HepG2 (cell line): ENCODE results near the gene LATS1. TPM values are rescaled to one million over a fixed set of nuclear protein-coding genes. Genes with fewer than 3 reads are reported as not detected.
A peak's percentile ranks its signal among the peaks of the same experiment; 100 is the strongest.

Source experiments
- ADNP ChIP-seq: sonication (generic); formaldehyde crosslinking; IDR thresholded peaks from 2 replicates; pipeline ENCODE4 v1.4.0; 2020; ENCODE audit warnings: missing genetic modification reagents
- ARNT2 ChIP-seq: sonication (generic); formaldehyde crosslinking; IDR thresholded peaks from 2 replicates; pipeline ENCODE4 v1.8.0; 2022; ENCODE audit warnings: mild to moderate bottlenecking, low read depth, missing genetic modification reagents, moderate library complexity
- DMAP1 ChIP-seq: IDR thresholded peaks from 2 replicates; pipeline ENCODE4 v1.6.1; 2016
- HMG20B ChIP-seq: conservative IDR thresholded peaks from 2 replicates; pipeline ENCODE4 v1.6.1; 2016; ENCODE audit warnings: missing genetic modification reagents, missing compliant biosample characterization
- MED8 ChIP-seq: sonication (generic); formaldehyde crosslinking; IDR thresholded peaks from 2 replicates; pipeline ENCODE4 v1.8.1; 2023; ENCODE audit warnings: mild to moderate bottlenecking, missing genetic modification reagents; ENCODE audit not compliant: insufficient replicate concordance
- NR2F2 ChIP-seq: IDR thresholded peaks from 2 replicates; pipeline ENCODE4 v1.6.1; 2012; ENCODE audit warnings: low read depth, inconsistent platforms, borderline replicate concordance
- PREB ChIP-seq: sonication (generic); formaldehyde crosslinking; IDR thresholded peaks from 2 replicates; pipeline ENCODE4 v1.4.0; 2020; ENCODE audit warnings: missing genetic modification reagents
- SNAPC4 ChIP-seq: sonication (generic); formaldehyde crosslinking; IDR thresholded peaks from 2 replicates; pipeline ENCODE4 v1.4.0; 2020; ENCODE audit warnings: mild to moderate bottlenecking, missing genetic modification reagents
- TOPORS ChIP-seq: sonication (generic); formaldehyde crosslinking; IDR thresholded peaks from 2 replicates; pipeline ENCODE4 v1.8.0; 2023; ENCODE audit warnings: mild to moderate bottlenecking, missing genetic modification reagents
- ZFAT ChIP-seq: sonication (generic); formaldehyde crosslinking; conservative IDR thresholded peaks from 2 replicates; pipeline ENCODE4 v1.8.1; 2023; ENCODE audit warnings: missing genetic modification reagents, inconsistent platforms
- ZNF256 ChIP-seq: sonication (generic); formaldehyde crosslinking; conservative IDR thresholded peaks from 2 replicates; pipeline ENCODE4 v1.4.0; 2020; ENCODE audit warnings: missing genetic modification reagents
- ZNF382 ChIP-seq: sonication (generic); formaldehyde crosslinking; IDR thresholded peaks from 2 replicates; pipeline ENCODE4 v1.5.0; 2020; ENCODE audit warnings: missing genetic modification reagents, mild to moderate bottlenecking, borderline replicate concordance
- ZNF605 ChIP-seq: sonication (generic); formaldehyde crosslinking; IDR thresholded peaks from 2 replicates; pipeline ENCODE4 v1.8.0; 2022; ENCODE audit warnings: mild to moderate bottlenecking, missing genetic modification reagents
- ZNF614 ChIP-seq: IDR thresholded peaks from 2 replicates; pipeline ENCODE4 v1.6.1; 2018; ENCODE audit warnings: missing biosample characterization, missing genetic modification reagents, inconsistent platforms, borderline replicate concordance
- ZNF670 ChIP-seq: sonication (generic); formaldehyde crosslinking; IDR thresholded peaks from 2 replicates; pipeline ENCODE4 v1.8.0; 2022; ENCODE audit warnings: mild to moderate bottlenecking, missing genetic modification reagents, borderline replicate concordance
- ZNF678 ChIP-seq: sonication (generic); formaldehyde crosslinking; IDR thresholded peaks from 2 replicates; pipeline ENCODE4 v1.4.0; 2020; ENCODE audit warnings: mild to moderate bottlenecking, missing genetic modification reagents
- polyA plus RNA-seq, 8 experiments: library from polyadenylated mRNA; depleted of rRNA in 3 of 8; stranded (reverse) in 7 of 8; unstranded in 1 of 8; fragments of >200 nt; fragmentation: Illumina TruSeq in 4 of 8; extraction: Trizol in 4 of 8; gene quantifications; 2 replicates each; pipeline versions ENCODE4 v1.2.1 to v1.2.3, GENCODE V29; 2011 to 2016; ENCODE audit warnings: low read depth in 4 of 8, missing spikeins in 1 of 8, mixed read lengths in 1 of 8; ENCODE audit not compliant: insufficient read depth in 1 of 8
- total RNA-seq, 5 experiments: library from RNA; depleted of rRNA; stranded (reverse); fragments of >200 nt; fragmentation: Illumina TruSeq; extraction: Trizol; gene quantifications; 2 replicates each; pipeline ENCODE4 v1.2.3, GENCODE V29; 2016; ENCODE audit warnings: low read depth in 1 of 5
- TF ChIP-seq, protein P1 (sequence below): sonication (generic); formaldehyde crosslinking; IDR thresholded peaks from 2 replicates; pipeline ENCODE4 v1.4.0; 2020; ENCODE audit warnings: missing genetic modification reagents, mild to moderate bottlenecking, borderline replicate concordance
- TF ChIP-seq, protein P2 (sequence below): sonication (generic); formaldehyde crosslinking; IDR thresholded peaks from 2 replicates; pipeline ENCODE4 v1.5.0; 2020; ENCODE audit warnings: missing genetic modification reagents

LATS1 gene
- total and polyA plus RNA-seq, 2 of the 13 experiments (the other 11 are each of a cell fraction or from before 2014, with no cell fraction given), result 9.9 to 12.6 TPM

DNA sequence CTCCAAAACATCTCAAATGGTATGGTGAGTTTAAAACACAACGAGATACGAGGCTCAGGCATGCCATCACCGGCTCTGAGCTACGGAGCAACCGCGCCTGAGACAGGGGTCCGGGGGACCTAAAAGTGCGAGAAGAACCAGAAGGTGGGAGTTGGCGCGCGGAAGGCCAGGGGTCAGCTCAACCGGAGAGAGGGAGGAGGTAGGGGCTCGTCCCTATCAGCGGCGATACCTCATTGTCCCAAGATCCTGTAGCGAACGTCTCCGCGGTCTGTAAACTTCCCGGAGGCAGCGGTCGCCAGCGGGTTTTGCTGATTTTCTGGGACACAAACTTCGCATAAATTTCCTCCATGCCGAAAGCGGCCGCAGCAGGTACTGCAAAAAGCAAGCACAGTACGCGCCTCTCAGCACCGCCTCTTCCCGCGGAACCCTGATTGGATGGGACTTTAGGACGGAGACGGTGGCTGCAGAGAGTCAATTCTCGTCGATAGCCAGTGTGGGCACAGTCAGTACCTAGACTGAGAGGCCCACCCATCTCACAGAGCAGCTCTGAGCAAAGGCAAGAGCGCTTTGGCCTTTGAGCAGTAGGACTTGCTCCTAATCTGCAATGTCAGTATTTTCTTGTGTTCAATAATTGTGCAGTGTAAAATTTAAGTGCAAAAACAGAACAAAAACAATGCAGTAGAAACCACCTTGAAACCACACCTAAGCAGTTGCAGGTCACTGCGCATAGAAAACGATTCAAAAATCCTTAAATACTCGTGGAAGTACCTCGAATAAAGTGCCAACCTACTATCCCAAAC is 28.4 kb upstream of the LATS1 start, which contains the start of gene NUP43 (continued):
- TF ChIP-seq HMG20B (CRISPR knock-in tag) (peak; percentile 62; the same call in 1 of the 2 replicates), SNAPC4 (CRISPR knock-in tag) (no peak), NR2F2 (peak; percentile 64; the same call in 1 of the 2 replicates), ARNT2 (no peak), ZNF678 (CRISPR knock-in tag) (peak; percentile 88; the same call in 1 of the 2 replicates), ZNF256 (peak; percentile 25; the same call in 1 of the 2 replicates), ZNF670 (CRISPR knock-in tag) (no peak), ZNF614 (CRISPR knock-in tag) (peak; percentile 96), ZNF382 (CRISPR knock-in tag) (no peak), TOPORS (CRISPR knock-in tag) (peak; percentile 68; the same call in 1 of the 2 replicates), PREB (CRISPR knock-in tag) (no peak), ZNF605 (no peak; the same call in none of the 2 replicates), DMAP1 (CRISPR knock-in tag) (peak; percentile 87; the same call in 1 of the 2 replicates), MED8 (peak; percentile 21), ADNP (no peak), ZFAT (no peak)
- TF ChIP-seq, protein P1, sequence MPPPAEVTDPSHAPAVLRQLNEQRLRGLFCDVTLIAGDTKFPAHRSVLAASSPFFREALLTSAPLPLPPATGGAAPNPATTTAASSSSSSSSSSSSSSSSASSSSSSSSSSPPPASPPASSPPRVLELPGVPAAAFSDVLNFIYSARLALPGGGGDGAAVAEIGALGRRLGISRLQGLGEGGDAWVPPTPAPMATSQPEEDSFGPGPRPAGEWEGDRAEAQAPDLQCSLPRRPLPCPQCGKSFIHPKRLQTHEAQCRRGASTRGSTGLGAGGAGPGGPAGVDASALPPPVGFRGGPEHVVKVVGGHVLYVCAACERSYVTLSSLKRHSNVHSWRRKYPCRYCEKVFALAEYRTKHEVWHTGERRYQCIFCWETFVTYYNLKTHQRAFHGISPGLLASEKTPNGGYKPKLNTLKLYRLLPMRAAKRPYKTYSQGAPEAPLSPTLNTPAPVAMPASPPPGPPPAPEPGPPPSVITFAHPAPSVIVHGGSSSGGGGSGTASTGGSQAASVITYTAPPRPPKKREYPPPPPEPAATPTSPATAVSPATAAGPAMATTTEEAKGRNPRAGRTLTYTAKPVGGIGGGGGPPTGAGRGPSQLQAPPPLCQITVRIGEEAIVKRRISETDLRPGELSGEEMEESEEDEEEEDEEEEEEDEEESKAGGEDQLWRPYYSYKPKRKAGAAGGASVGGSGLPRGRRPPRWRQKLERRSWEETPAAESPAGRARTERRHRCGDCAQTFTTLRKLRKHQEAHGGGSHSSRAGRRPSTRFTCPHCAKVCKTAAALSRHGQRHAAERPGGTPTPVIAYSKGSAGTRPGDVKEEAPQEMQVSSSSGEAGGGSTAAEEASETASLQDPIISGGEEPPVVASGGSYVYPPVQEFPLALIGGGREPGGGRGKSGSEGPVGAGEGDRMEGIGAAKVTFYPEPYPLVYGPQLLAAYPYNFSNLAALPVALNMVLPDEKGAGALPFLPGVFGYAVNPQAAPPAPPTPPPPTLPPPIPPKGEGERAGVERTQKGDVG (CRISPR knock-in tag), result peak; percentile 89; the same call in 1 of the 2 replicates
- TF ChIP-seq, protein P2, sequence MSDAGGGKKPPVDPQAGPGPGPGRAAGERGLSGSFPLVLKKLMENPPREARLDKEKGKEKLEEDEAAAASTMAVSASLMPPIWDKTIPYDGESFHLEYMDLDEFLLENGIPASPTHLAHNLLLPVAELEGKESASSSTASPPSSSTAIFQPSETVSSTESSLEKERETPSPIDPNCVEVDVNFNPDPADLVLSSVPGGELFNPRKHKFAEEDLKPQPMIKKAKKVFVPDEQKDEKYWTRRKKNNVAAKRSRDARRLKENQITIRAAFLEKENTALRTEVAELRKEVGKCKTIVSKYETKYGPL (CRISPR knock-in tag), result 0 out of 2 replicates have a peak, but pooled peaks have one; percentile 61
